HCT116 (cell line): Measurements from ENCODE around the gene LRP1B. TPM values are rescaled to one million over a fixed set of nuclear protein-coding genes. Genes with fewer than 3 reads are reported as not detected.

Experiments used
- ATAC-seq: fragments of 200-7000 bp; cut with Tn5 transposase; 2 replicates; pipeline ENCODE4 v1.9.1; 2020; ENCODE audit warnings: mild to moderate bottlenecking, moderate library complexity
- BruUV-seq: library from RNA; stranded (reverse); fragments of 400-500 nt; replicated peaks from 2 replicates; lab custom pipeline; 2021; lab: Mats Ljungman, UMichigan
- CTCF ChIA-PET: fragments of 300-600 bp; sonication (Branson Sonifier 250); formaldehyde crosslinking; loops from one replicate; lab custom pipeline; 2021; ENCODE audit warnings: antibody characterized with exemption; lab: Charles Lee
- POLR2A ChIA-PET: fragments of 300-600, 350-600 bp; sonication (Branson Sonifier 250); formaldehyde crosslinking; loops from one replicate; lab custom pipeline; 2021; ENCODE audit warnings: antibody characterized with exemption; lab: Charles Lee
- RAD21 ChIA-PET, 2 experiments: fragments of 300-600 bp; sonication (Branson Sonifier 250); formaldehyde crosslinking; loops; one replicate each; lab custom pipeline; 2023; ENCODE audit warnings: low total read pairs in 2 of 2; ENCODE audit not compliant: uncharacterized antibody in 2 of 2, unreplicated experiment in 2 of 2, low non-redundant PET in 1 of 2; lab: Charles Lee
- DNase-seq: peaks from one replicate; pipeline ENCODE4 v3.0.0-alpha.2; 2010; ENCODE audit warnings: low read depth, low spot score
- H2AFZ ChIP-seq: fragments of 200-600 bp; shearing (Covaris generic), sonication (generic); 2 replicates; pipeline ENCODE4 v1.6.1; 2017; ENCODE audit warnings: low read depth, mixed run types, mixed read lengths, antibody characterized with exemption, low read length; ENCODE audit not compliant: poor library complexity, severe bottlenecking
- H3K27ac ChIP-seq: 2 replicates; pipeline ENCODE4 v1.5.1; 2012; ENCODE audit warnings: low read depth, low read length
- H3K27me3 ChIP-seq: fragments of 200-600 bp; sonication (generic); 2 replicates; pipeline ENCODE4 v1.6.1; 2016; ENCODE audit warnings: mixed run types, low read length, mixed read lengths; ENCODE audit not compliant: insufficient read depth
- H3K36me3 ChIP-seq, 2 experiments: fragments of 200-500 bp in 1 of 2; fragments of 200-600 bp in 1 of 2; sonication (Bioruptor generic) in 1 of 2; sonication (generic) in 1 of 2; 2 replicates each; pipeline versions ENCODE4 v1.5.1 to v1.6.1; 2014 to 2016; ENCODE audit warnings: low read length in 2 of 2, inconsistent platforms in 1 of 2, mixed read lengths in 1 of 2, mixed run types in 1 of 2; ENCODE audit not compliant: insufficient read depth in 2 of 2, control insufficient read depth in 1 of 2
- H3K4me1 ChIP-seq, 2 experiments: fragments of 200-600 bp in 1 of 2; sonication (generic) in 1 of 2; 2 replicates each; pipeline versions ENCODE4 v1.5.1 to v1.6.1; 2012 to 2017; ENCODE audit warnings: low read length in 2 of 2, inconsistent platforms in 1 of 2, mild to moderate bottlenecking in 1 of 2, mixed read lengths in 1 of 2, mixed run types in 1 of 2, moderate library complexity in 1 of 2; ENCODE audit not compliant: insufficient read depth in 2 of 2, control insufficient read depth in 1 of 2
- H3K4me2 ChIP-seq: fragments of 200-600 bp; sonication (generic); 2 replicates; pipeline ENCODE4 v1.6.1; 2017; ENCODE audit warnings: mixed run types, low read length, mixed read lengths
- H3K4me3 ChIP-seq, 2 experiments: fragments of 200-600 bp in 1 of 2; sonication (generic) in 1 of 2; replicated peaks in 1 of 2; 2 replicates each; pipeline ENCODE4 v1.5.1; 2011 to 2016; ENCODE audit warnings: low read length in 2 of 2, control low read depth in 1 of 2, low read depth in 1 of 2, mild to moderate bottlenecking in 1 of 2, mixed read lengths in 1 of 2, mixed run types in 1 of 2
- H3K79me2 ChIP-seq: fragments of 200-600 bp; sonication (generic); 2 replicates; pipeline ENCODE4 v1.6.1; 2017; ENCODE audit warnings: mild to moderate bottlenecking, mixed run types, low read length, moderate library complexity, mixed read lengths; ENCODE audit not compliant: insufficient read depth
- H3K9ac ChIP-seq: fragments of 200-600 bp; sonication (generic); 2 replicates; pipeline ENCODE4 v1.6.1; 2016; ENCODE audit warnings: low read length, mixed read lengths
- H3K9me2 ChIP-seq: fragments of 200-600 bp; sonication (generic), shearing (Covaris generic); 2 replicates; pipeline ENCODE4 v1.6.1; 2017; ENCODE audit warnings: mixed run types, mild to moderate bottlenecking, moderate library complexity; ENCODE audit not compliant: insufficient read depth
- H3K9me3 ChIP-seq, 2 experiments: fragments of 200-500 bp in 1 of 2; fragments of 200-600 bp in 1 of 2; sonication (Bioruptor generic) in 1 of 2; sonication (generic) in 1 of 2; 2 replicates each; pipeline ENCODE4 v1.6.1; 2014 to 2017; ENCODE audit warnings: low read length in 2 of 2, mixed read lengths in 2 of 2, inconsistent platforms in 1 of 2, low read depth in 1 of 2, mild to moderate bottlenecking in 1 of 2, mixed run types in 1 of 2, moderate library complexity in 1 of 2; ENCODE audit not compliant: control insufficient read depth in 1 of 2, insufficient read depth in 1 of 2
- H4K20me1 ChIP-seq: fragments of 200-600 bp; sonication (generic), shearing (Covaris generic); 2 replicates; pipeline ENCODE4 v1.6.1; 2017; ENCODE audit warnings: mixed run types, mild to moderate bottlenecking, moderate library complexity; ENCODE audit not compliant: insufficient read depth
- ATF3 ChIP-seq: IDR thresholded peaks from 2 replicates; pipeline ENCODE4 v1.6.1; 2012
- CBX3 ChIP-seq: IDR thresholded peaks from 2 replicates; pipeline ENCODE4 v1.6.1; 2012; ENCODE audit warnings: low read depth
- CEBPB ChIP-seq: IDR thresholded peaks from 2 replicates; pipeline ENCODE4 v1.6.1; 2012; ENCODE audit warnings: low read depth
- EZH2phosphoT487 ChIP-seq: fragments of 200-600 bp; IDR thresholded peaks from 2 replicates; pipeline ENCODE4 v1.6.1; 2018; ENCODE audit warnings: antibody characterized with exemption, borderline replicate concordance
- FOSL1 ChIP-seq: IDR thresholded peaks from 2 replicates; pipeline ENCODE4 v1.6.1; 2012; ENCODE audit warnings: low read depth
- POLR2AphosphoS5 ChIP-seq: IDR thresholded peaks from 2 replicates; pipeline ENCODE4 v1.6.1; 2011; ENCODE audit warnings: mild to moderate bottlenecking, low read depth, low read length, moderate library complexity
- RAD21 ChIP-seq: IDR thresholded peaks from 2 replicates; pipeline ENCODE4 v1.6.1; 2012; ENCODE audit warnings: low read depth, mild to moderate bottlenecking
- SIN3A ChIP-seq: IDR thresholded peaks from 2 replicates; pipeline ENCODE4 v1.6.1; 2012; ENCODE audit warnings: low read depth
- SRF ChIP-seq: IDR thresholded peaks from 2 replicates; pipeline ENCODE4 v1.6.1; 2012; ENCODE audit warnings: low read depth
- ZFX ChIP-seq: fragments of 450-650 bp; IDR thresholded peaks from 2 replicates; pipeline ENCODE4 v1.6.1; 2017
- intact Hi-C: fragments of 100-400 bp; cut with micrococcal nuclease; formaldehyde crosslinking; loops from 2 replicates; pipeline ENCODE4 v1.10.0; 2022
- total RNA-seq: library from RNA; stranded (reverse); gene quantifications from one replicate; pipeline ENCODE4 v1.2.1, GENCODE V29; 2021; ENCODE audit not compliant: unreplicated experiment
- TF ChIP-seq, protein P1 (sequence below): IDR thresholded peaks from 2 replicates; pipeline ENCODE4 v1.6.1; 2011; ENCODE audit warnings: mild to moderate bottlenecking, low read length, moderate library complexity; ENCODE audit not compliant: insufficient replicate concordance; ENCODE audit errors: extremely low read depth
- TF ChIP-seq, protein P2 (sequence below): IDR thresholded peaks from 2 replicates; pipeline ENCODE4 v1.6.1; 2012; ENCODE audit warnings: low read depth

The LRP1B gene
- total RNA-seq, 1 experiment from 2014 or later, result 0.34 TPM

GRCh38 chr2:141676139-141676538 lies 454.7 kb downstream of the LRP1B start:
- BruUV-seq, result no TSS peak
- POLR2A ChIA-PET, result no interaction called here
- CTCF ChIA-PET, result no interaction called here
- no peaks in the 10 kb centered on the region for H3K27me3 ChIP-seq
- H3K9me2 ChIP-seq, result no peaks in the 10 kb centered on the region
- ATAC-seq (no peak), DNase-seq (no peak)
- H3K4me2 ChIP-seq, result no peak overlapping the region
- no peak for TF ChIP-seq EZH2phosphoT487
- TF ChIP-seq SIN3A, result no peak
- TF ChIP-seq, protein P1, sequence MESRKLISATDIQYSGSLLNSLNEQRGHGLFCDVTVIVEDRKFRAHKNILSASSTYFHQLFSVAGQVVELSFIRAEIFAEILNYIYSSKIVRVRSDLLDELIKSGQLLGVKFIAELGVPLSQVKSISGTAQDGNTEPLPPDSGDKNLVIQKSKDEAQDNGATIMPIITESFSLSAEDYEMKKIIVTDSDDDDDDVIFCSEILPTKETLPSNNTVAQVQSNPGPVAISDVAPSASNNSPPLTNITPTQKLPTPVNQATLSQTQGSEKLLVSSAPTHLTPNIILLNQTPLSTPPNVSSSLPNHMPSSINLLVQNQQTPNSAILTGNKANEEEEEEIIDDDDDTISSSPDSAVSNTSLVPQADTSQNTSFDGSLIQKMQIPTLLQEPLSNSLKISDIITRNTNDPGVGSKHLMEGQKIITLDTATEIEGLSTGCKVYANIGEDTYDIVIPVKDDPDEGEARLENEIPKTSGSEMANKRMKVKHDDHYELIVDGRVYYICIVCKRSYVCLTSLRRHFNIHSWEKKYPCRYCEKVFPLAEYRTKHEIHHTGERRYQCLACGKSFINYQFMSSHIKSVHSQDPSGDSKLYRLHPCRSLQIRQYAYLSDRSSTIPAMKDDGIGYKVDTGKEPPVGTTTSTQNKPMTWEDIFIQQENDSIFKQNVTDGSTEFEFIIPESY, result no peak
- TF ChIP-seq, protein P2, sequence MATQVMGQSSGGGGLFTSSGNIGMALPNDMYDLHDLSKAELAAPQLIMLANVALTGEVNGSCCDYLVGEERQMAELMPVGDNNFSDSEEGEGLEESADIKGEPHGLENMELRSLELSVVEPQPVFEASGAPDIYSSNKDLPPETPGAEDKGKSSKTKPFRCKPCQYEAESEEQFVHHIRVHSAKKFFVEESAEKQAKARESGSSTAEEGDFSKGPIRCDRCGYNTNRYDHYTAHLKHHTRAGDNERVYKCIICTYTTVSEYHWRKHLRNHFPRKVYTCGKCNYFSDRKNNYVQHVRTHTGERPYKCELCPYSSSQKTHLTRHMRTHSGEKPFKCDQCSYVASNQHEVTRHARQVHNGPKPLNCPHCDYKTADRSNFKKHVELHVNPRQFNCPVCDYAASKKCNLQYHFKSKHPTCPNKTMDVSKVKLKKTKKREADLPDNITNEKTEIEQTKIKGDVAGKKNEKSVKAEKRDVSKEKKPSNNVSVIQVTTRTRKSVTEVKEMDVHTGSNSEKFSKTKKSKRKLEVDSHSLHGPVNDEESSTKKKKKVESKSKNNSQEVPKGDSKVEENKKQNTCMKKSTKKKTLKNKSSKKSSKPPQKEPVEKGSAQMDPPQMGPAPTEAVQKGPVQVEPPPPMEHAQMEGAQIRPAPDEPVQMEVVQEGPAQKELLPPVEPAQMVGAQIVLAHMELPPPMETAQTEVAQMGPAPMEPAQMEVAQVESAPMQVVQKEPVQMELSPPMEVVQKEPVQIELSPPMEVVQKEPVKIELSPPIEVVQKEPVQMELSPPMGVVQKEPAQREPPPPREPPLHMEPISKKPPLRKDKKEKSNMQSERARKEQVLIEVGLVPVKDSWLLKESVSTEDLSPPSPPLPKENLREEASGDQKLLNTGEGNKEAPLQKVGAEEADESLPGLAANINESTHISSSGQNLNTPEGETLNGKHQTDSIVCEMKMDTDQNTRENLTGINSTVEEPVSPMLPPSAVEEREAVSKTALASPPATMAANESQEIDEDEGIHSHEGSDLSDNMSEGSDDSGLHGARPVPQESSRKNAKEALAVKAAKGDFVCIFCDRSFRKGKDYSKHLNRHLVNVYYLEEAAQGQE, result no peak
- TF ChIP-seq ZFX, result no peak
- TF ChIP-seq SRF, result no peak
- TF ChIP-seq POLR2AphosphoS5, result no peak
- no peak for TF ChIP-seq CEBPB
- no peak for TF ChIP-seq ATF3
- TF ChIP-seq RAD21, result no peak
- no peak for TF ChIP-seq FOSL1
- no peak for TF ChIP-seq CBX3
- no peaks in the 10 kb centered on the region for H4K20me1 ChIP-seq
- H3K9ac ChIP-seq, result no peak overlapping the region
- no peaks in the 10 kb centered on the region for H3K79me2 ChIP-seq
- H3K27ac ChIP-seq, result no peak overlapping the region
- RAD21 ChIA-PET, result no interaction called here
- intact Hi-C loops, result no loop called here
- no peak overlapping the region for H3K4me3 ChIP-seq
- no peaks in the 10 kb centered on the region for H3K4me1 ChIP-seq
- H3K36me3 ChIP-seq, result no peaks in the 10 kb centered on the region
- H2AFZ ChIP-seq, result no peak overlapping the region
- H3K9me3 ChIP-seq, result no peaks in the 10 kb centered on the region
